NCI-H128 (cell line): ENCODE data around the gene MAD1L1.

ENCODE experiments used
- DNase-seq: peaks from one replicate; lab custom pipeline; 2025; ENCODE audit not compliant: unreplicated experiment; lab: John Stamatoyannopoulos, UW

Gene MAD1L1

GRCh38 chr7:2141651-2142050 is 91.1 kb downstream of the MAD1L1 start:
- DNase-seq: no peak

- no peak for DNase-seq
Measured at GRCh38 chr7:2141021-2141410, 91.7 kb downstream of the MAD1L1 start.

- no peak for DNase-seq
Measured at GRCh38 chr7:2140216-2141020, 92.3 kb downstream of the MAD1L1 start.

GRCh38 chr7:2139004-2139699 is 93.6 kb downstream of the MAD1L1 start:
- DNase-seq: no peak

GRCh38 chr7:2138146-2138765 is 94.5 kb downstream of the MAD1L1 start:
- DNase-seq: no peak

- DNase-seq: no peak
Measured at GRCh38 chr7:2134740-2135139, 98.0 kb downstream of the MAD1L1 start.

GRCh38 chr7:2132243-2132642 is 100.5 kb downstream of the MAD1L1 start:
- DNase-seq: no peak

GRCh38 chr7:2131800-2132199 is 100.9 kb downstream of the MAD1L1 start:
- no peak for DNase-seq

- DNase-seq: no peak
Measured at GRCh38 chr7:2131341-2131740, 101.4 kb downstream of the MAD1L1 start.

GRCh38 chr7:2130096-2130375 is 102.7 kb downstream of the MAD1L1 start:
- no peak for DNase-seq

- no peak for DNase-seq
Measured at GRCh38 chr7:2129323-2130095, 103.2 kb downstream of the MAD1L1 start.

GRCh38 chr7:2128601-2129322 is 104.0 kb downstream of the MAD1L1 start:
- no peak for DNase-seq

GRCh38 chr7:2126621-2127020 is 106.1 kb downstream of the MAD1L1 start:
- no peak for DNase-seq

GRCh38 chr7:2125931-2126330 is 106.8 kb downstream of the MAD1L1 start:
- DNase-seq: no peak

- DNase-seq: no peak
Measured at GRCh38 chr7:2124604-2125345, 108.0 kb downstream of the MAD1L1 start.

- DNase-seq: no peak
Measured at GRCh38 chr7:2123916-2124315, 108.8 kb downstream of the MAD1L1 start.

- DNase-seq: peak; percentile 95
Measured at GRCh38 chr7:2123360-2123759, 109.4 kb downstream of the MAD1L1 start.

GRCh38 chr7:2122651-2123050 is 110.1 kb downstream of the MAD1L1 start:
- DNase-seq: no peak

- DNase-seq: no peak
Measured at GRCh38 chr7:2120841-2121830, 111.6 kb downstream of the MAD1L1 start.
